HG03439 (cell line): ENCODE measurements around the gene THSD4.
"Not testable (repeated sequence)": the region's sequence is repeated elsewhere in the genome, so short reads cannot be mapped to it uniquely, and the experiment has no call there.

Experiments used
- ATAC-seq: cut with Tn5 transposase; IDR thresholded peaks from one replicate; pipeline ENCODE4 v1.9.1; 2021; ENCODE audit warnings: mild to moderate bottlenecking, moderate library complexity; ENCODE audit not compliant: unreplicated experiment

Gene THSD4

DNA sequence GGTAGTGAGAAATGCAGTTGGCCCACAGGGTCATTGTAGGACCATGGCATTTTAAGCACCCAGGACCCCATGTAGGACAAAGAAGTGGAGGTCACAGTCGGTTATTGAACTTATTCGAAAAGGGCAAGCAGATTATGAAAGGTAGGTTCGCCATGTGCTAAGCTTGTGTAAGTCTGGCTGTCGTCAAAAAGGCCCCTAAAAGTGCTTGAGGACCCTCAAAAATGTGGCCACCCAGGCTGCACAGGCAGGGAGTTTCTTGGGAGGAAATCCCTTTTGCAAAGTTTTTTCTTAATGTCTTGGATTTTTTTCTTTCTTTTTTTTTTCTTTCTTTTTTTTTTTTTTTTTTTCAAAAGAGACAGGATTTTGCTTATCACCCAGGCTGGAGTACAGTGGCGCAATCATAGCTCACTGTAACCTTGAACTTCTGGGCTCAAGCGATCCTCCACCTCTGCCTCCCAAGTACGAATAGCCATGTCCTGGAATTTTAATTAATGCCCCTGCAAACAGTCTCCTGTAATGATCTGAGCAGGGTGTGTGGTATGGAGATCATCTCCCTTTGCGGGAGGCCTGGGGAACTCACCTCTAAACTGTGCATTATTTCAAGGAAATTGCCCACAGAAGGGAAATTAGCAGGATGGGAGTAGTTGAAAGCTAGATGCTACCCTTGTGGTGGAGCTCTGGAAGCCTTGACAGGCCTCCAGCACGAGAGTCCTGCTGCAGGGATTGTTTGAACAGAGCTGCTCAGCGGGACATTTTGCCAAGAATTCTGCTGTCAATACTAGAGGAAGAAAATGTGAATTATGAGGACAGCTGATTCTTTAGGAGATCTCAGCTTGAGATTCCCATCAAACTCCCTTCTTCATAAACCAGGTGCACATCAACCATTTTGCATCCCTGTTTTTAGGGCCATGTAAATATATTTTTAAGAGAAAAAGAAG is 28.4 kb downstream of the THSD4 start:
- ATAC-seq = no peak

DNA sequence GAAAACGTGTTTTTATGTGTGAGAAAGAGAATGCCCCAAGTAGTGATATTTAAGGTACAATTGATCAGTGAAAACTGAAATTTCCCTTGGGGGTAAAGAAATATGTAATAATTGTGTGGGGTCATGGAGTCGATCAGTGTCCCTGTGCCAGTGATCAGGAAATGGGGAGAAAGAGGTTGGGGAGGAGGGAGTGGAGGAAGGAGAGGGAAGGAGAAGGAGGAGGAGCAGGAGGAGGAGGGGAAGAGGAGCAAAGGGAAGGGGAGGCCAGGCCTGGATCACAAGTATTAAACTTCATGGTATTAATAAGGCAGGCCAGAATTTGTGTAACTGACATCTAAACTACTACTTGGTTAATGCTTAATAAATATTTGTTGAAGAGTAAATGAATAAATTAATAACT is 30.4 kb downstream of the THSD4 start:
- no peak for ATAC-seq

DNA sequence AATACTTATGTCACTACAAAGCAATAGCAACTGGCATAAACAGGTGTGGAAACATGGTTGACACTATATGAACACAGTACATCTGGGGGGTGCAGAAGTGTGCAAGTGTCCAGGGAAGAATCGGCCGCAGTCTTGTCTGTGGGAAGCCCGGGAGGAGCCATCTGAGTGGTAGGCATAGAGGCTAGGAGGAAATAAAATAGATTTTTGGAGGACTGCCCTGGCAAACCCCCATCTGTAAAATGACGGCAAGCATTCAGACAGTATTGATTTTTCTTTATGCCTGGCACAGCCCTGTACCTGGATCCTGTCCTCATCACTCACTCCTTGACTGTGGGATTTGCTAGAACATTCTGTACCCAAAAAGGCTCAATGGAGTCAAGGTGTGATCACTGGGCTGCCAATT is 31.3 kb downstream of the THSD4 start:
- ATAC-seq = no peak

DNA sequence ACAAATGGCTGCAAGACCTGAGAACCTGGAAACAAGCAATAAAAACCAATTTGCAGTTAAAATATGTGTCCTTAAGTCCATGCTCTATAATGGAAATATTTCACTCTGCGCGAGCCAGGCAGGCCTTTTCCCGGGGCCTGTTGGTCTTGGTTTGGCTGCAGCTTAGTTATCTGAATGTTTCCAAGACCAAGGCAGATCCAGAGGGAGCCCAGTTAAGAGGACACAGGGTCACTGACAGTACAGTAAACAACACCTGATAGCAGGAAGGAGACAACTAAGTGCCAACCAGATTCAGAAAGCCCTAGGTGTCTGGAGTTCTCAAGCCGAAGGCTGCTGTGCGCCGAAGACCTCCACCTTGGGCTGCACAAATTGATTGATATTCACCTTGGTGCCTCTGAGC is 32.8 kb downstream of the THSD4 start:
- ATAC-seq = no peak

DNA sequence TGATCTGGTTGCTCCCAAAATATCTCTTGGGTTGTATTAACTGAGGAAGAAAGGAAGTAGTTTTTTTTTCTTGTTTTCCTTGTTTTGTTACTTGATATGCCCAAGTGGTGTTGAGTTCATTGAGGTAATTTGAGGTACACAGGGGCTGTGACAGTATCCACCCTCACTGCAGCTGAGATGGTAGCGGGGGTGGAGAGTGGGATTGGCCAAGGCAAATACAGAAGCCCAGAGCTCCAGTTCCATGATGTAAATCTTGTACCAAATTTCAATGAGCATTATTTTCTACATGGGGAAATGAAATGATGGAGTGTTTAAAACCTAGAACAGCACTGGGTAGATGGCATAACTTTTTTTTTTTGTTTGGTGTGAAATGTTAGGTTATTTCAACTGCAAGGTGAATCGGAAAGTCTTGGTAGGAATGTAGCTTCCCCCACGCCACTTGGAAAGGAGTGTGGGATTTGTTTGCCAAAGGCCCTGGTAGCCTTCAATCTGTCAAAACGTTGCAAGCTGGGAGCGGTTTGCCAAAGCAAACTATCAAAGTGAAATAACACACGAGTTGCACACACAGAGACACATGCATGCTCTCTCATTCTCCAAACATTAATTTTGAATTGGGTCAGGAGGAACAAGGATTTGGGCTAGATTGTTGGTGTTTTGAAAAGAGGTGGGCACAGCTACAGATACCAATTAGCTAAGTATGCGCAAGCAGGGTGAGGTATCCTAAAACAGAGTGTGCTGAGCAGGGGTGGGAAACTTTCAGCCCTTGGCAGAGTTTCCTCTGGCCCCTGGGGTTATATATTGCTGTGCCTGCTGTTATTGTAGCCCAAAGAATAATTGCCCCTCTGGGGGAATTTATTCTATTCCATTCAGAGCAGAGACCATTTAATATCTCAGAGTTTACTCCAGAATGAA is 34.6 kb downstream of the THSD4 start:
- no peak for ATAC-seq

DNA sequence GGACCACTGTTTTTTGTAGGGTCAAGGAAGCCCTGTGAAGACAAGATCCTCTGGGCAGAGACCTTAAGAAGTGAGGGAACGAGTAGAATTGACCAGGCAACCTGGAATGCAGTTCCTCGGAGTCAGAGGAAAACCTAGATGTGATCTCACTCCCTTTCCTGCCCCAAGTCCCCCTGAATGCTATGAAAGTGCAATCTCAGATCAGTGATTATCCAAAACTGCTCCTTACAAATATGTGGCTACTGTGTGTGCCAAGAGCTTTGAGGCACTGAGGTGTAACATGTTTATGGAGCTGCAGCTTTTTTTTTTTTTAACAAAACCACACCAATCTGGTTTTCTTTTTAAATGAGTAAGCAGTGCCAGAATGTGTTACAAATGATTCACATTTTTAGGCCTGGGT is 35.8 kb downstream of the THSD4 start:
- ATAC-seq = no peak

- ATAC-seq = no peak
These were observed 37.3 kb downstream of the THSD4 start for GRCh38 chr15:71152542-71152941.

GRCh38 chr15:71153823-71154524 is 38.7 kb downstream of the THSD4 start:
- ATAC-seq = no peak

GRCh38 chr15:71154607-71155200 is 39.4 kb downstream of the THSD4 start:
- no peak for ATAC-seq

DNA sequence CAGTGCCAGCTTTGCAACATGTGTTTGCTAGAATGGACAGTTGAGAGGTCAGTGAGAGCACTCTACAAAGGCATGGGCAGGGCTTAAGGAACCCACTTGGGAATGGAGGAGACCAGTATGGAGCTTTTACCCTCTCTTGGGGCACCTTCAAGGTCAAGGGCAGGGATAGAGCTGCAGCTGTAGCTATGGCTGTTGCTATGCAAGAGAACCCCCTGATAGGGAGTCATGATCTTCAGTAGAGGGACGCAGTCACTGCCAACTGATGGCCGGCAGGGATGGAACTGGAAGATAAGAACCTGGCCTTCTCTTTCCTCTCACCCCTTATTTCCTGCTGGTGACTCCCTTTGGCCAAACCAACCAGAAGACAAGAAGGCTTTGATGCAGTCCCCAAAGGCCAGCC is 40.3 kb downstream of the THSD4 start:
- ATAC-seq = no peak

- no peak for ATAC-seq
These were observed 45.7 kb downstream of the THSD4 start for GRCh38 chr15:71160976-71161375.

DNA sequence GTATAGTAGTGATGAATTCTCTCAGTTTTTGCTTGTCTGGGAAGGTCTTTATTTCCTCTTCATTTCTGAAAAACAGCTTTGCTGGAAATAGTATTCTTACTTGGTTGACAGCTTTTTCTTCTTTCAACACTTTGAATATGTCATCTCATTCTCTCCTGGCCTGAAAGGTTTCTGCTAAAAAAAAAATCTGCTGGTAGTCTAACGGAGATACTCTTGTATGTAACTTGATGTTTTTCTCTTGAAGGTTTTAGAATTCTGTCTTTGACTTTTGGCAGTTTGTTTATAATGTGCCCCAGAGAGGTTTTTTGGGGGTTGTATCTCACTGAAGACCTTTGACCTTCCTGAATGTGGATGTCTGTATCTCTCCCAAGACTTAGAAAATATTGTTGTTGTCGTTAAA is 47.0 kb downstream of the THSD4 start:
- no peak for ATAC-seq

DNA sequence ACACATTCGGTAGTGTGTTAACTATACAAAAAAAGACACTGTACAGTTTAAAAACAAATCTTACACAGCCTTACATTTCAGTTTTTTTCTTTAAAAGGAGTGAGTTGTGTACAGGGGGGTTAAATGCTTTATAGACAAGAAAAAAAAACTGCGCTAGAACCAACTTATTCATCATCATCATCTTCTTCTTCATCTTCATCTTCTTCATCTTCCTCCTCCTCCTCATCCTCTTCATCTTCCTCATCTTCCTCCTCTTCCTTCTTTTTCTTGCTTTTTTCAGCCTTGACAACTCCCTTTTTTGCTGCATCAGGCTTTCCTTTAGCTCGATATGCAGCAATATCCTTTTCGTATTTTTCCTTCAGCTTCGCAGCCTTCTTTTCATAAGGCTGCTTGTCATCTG is 49.3 kb downstream of the THSD4 start:
- ATAC-seq = not testable (repeated sequence)

DNA sequence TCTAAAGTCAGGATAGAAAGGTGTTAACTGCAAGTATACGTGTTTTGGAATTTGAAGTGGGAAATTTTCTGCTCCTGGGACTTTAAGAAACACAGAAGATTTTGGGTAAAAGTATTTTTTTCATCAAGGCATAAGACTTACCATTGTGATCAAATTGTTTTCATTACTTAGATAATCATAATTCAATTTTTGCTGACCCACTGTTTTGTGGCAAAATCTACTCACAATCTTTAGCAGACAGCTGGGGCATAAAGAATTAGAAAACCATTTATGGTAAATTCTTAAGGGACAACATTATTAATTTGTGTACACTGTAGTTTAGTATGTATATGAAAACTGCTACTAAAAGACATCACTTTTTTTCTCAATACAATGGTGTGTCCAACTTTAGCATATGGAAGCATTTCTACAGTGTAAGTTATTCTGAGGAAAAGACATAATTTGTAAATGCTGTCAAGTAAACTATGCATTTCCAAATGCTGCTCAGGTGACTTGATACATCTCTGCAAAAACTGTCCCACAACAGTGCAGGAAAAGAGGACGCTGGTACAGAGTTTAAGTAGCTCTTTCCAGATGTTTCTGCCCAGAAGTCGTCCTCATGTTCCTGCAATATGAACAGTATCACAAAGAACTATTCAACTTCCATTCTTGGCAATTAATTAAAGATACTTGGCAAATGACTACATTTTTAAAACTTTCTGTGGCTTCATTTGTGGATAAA is 52.3 kb downstream of the THSD4 start:
- ATAC-seq = no peak

DNA sequence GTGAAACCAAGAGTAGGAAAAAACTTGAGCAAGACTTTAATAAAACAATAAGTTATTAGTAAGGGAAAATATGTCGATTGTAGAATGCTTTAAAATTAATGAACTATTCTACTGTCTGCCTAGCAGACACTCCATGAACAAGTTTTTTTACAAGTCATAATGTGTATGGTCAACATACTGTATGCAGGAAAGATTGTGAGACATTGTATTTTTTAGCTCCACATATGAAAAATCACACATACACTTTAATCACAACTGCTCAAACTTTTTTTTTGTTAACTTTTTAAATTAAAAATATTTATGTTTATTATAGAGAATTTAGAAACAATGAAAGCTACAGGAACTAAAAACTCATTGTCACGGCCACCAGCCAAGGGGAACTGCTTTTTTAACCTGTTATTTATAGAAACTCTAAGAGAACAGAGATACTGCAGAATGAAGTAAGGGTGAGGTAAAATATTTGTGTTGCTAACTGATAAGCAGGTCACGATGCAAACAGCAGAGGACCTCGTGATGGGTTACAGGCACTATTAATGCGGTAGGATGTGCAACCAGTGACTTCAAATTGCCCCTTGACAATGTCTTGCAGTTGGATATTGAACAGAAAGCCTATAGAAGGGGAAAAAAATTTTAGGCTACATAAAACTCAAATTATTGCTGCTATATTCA is 53.0 kb downstream of the THSD4 start:
- ATAC-seq = no peak

- no peak for ATAC-seq
These were observed 54.9 kb downstream of the THSD4 start for GRCh38 chr15:71170163-71170562.

DNA sequence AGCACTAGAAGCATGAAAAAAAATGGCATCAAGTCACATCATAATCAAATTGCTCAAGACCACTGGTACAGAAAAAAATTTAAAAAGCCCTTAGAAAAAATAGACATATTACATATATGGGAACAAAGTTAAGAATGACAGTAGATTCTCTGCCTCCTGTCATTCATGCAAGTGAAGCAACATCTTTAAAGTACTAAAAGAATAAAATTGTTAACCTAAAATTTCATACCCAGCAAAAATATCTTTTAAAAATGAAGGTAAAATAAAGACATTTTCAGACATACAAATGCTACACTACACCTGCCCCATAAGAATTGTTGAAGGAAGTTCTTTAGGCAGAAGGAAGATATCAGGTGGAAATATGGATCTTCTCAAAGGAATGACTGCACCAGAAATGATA is 55.9 kb downstream of the THSD4 start:
- no peak for ATAC-seq

DNA sequence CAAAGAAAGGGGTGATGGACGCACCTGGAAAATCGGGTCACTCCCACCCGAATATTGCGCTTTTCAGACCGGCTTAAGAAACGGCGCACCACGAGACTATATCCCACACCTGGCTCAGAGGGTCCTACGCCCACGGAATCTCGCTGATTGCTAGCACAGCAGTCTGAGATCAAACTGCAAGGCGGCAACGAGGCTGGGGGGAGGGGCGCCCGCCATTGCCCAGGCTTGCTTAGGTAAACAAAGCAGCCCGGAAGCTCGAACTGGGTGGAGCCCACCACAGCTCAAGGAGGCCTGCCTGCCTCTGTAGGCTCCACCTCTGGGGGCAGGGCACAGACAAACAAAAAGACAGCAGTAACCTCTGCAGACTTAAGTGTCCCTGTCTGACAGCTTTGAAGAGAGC is 59.1 kb downstream of the THSD4 start:
- not testable (repeated sequence) for ATAC-seq

DNA sequence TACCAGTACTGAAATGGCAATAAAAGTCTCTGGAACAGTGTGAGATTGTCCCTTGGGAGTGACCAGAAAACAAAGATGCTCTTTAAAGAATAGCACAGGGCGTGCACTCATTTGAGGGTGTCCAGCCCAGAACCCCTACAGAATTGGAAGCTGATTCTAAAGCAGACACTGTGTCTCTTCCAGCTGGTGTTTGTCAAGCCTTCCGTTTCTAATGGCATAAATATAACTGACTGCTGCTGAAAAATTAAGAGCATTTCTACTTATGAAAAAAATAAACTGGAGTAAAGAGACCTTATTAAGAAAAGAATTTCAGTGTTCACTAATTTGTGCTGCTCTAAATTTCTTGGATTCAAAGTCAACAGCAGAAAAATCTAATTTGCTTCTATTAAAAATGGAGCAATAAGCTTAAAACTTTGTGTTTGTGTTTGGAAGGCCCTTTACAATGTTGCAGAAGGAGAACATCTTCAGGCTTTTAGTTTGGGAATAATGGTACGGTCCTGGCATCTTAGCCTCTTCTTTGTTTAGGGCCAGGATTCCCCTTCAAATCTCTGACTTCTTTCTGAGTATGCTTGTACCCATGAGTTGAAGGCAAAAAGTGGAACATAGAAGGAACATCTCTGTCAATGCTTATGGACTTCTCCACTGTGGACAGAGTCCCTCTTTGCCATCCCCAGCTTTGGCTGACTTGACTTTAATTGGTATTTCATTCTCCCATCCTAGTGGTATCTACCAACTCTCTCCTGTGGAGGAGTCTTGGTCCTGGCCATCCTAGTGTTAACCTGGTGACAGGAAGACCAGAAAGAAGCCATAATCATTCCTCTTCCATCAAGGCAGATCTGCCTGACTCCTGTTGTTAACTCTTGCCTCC is 65.9 kb downstream of the THSD4 start:
- ATAC-seq = no peak
